K562 (cell line): ENCODE data around the gene PRPF6.

Experiments
- BCLAF1 ChIP-seq, 2 experiments: fragments of 450-650 bp in 1 of 2; IDR thresholded peaks; 2 replicates each; pipeline ENCODE4 v1.6.1; 2011 to 2017; ENCODE audit warnings: low read depth in 2 of 2, antibody characterized with exemption in 1 of 2, borderline replicate concordance in 1 of 2, low read length in 1 of 2, mild to moderate bottlenecking in 1 of 2, mixed read lengths in 1 of 2; ENCODE audit not compliant: control insufficient read depth in 1 of 2
- FOXM1 ChIP-seq, 2 experiments: fragments of 450-650 bp in 1 of 2; sonication (generic) in 1 of 2; formaldehyde crosslinking in 1 of 2; IDR thresholded peaks; 2 replicates each; pipeline versions ENCODE4 v1.6.1 to v1.9.0; 2017 to 2022; ENCODE audit warnings: low read depth in 2 of 2, mild to moderate bottlenecking in 2 of 2, missing genetic modification reagents in 1 of 2, moderate library complexity in 1 of 2
- GMEB1 ChIP-seq: fragments of 250-450 bp; sonication (Bioruptor Pico); IDR thresholded peaks from 2 replicates; pipeline ENCODE4 v1.4.0; 2020; ENCODE audit warnings: mild to moderate bottlenecking
- HDAC1 ChIP-seq, 2 experiments: fragments of 450-650 bp; IDR thresholded peaks; 2 replicates each; pipeline ENCODE4 v1.6.1; 2016 to 2017; ENCODE audit warnings: inconsistent platforms in 1 of 2, mild to moderate bottlenecking in 1 of 2, moderate library complexity in 1 of 2
- HLTF ChIP-seq: fragments of 450-650 bp; IDR thresholded peaks from 2 replicates; pipeline ENCODE4 v1.6.1; 2016
- POLR2A ChIP-seq: fragments of 450-650 bp; conservative IDR thresholded peaks from 2 replicates; pipeline ENCODE4 v1.6.1; 2016
- SOX6 ChIP-seq: fragments of 450-650 bp; IDR thresholded peaks from 2 replicates; pipeline ENCODE4 v1.6.1; 2014; ENCODE audit warnings: mild to moderate bottlenecking
- SP2 ChIP-seq: IDR thresholded peaks from 2 replicates; pipeline ENCODE4 v1.6.1; 2011; ENCODE audit warnings: mild to moderate bottlenecking, low read depth, low read length, moderate library complexity; ENCODE audit not compliant: poor library complexity, severe bottlenecking; ENCODE audit errors: extremely low read depth
- SRSF1 ChIP-seq: fragments of 200-400 bp; formaldehyde crosslinking; IDR thresholded peaks from 2 replicates; pipeline ENCODE4 v1.6.1; 2017; ENCODE audit warnings: mild to moderate bottlenecking, low read depth, low read length, moderate library complexity
- TCF7 ChIP-seq: sonication (generic); IDR thresholded peaks from 2 replicates; pipeline ENCODE4 v1.6.1; 2016; ENCODE audit warnings: antibody characterized with exemption, borderline replicate concordance
- ZC3H4 ChIP-seq: sonication (generic); formaldehyde crosslinking; IDR thresholded peaks from 2 replicates; pipeline ENCODE4 v1.9.0; 2021; ENCODE audit warnings: missing genetic modification reagents, borderline replicate concordance
- ZNF830 ChIP-seq: fragments of 250-450 bp; sonication (Bioruptor Pico); IDR thresholded peaks from 2 replicates; pipeline ENCODE4 v1.5.0; 2021; ENCODE audit warnings: mild to moderate bottlenecking
- TF ChIP-seq, protein P1 (sequence below), 2 experiments: fragments of 450-650 bp in 1 of 2; sonication (generic) in 1 of 2; formaldehyde crosslinking in 1 of 2; IDR thresholded peaks in 1 of 2; conservative IDR thresholded peaks in 1 of 2; 2 replicates each; pipeline versions ENCODE4 v1.6.1 to v1.8.1; 2016 to 2023; ENCODE audit warnings: mild to moderate bottlenecking in 2 of 2, moderate library complexity in 2 of 2, inconsistent platforms in 1 of 2, missing genetic modification reagents in 1 of 2
- TF ChIP-seq, protein P2 (sequence below), 2 experiments: fragments of 200-800 bp in 1 of 2; sonication (Bioruptor generic) in 1 of 2; sonication (generic) in 1 of 2; formaldehyde crosslinking in 1 of 2; IDR thresholded peaks in 1 of 2; conservative IDR thresholded peaks in 1 of 2; 2 replicates each; pipeline versions ENCODE4 v1.5.0 to v1.6.1; 2016 to 2020; ENCODE audit warnings: missing compliant biosample characterization in 1 of 2, missing genetic modification characterization in 1 of 2, missing genetic modification reagents in 1 of 2

DNA sequence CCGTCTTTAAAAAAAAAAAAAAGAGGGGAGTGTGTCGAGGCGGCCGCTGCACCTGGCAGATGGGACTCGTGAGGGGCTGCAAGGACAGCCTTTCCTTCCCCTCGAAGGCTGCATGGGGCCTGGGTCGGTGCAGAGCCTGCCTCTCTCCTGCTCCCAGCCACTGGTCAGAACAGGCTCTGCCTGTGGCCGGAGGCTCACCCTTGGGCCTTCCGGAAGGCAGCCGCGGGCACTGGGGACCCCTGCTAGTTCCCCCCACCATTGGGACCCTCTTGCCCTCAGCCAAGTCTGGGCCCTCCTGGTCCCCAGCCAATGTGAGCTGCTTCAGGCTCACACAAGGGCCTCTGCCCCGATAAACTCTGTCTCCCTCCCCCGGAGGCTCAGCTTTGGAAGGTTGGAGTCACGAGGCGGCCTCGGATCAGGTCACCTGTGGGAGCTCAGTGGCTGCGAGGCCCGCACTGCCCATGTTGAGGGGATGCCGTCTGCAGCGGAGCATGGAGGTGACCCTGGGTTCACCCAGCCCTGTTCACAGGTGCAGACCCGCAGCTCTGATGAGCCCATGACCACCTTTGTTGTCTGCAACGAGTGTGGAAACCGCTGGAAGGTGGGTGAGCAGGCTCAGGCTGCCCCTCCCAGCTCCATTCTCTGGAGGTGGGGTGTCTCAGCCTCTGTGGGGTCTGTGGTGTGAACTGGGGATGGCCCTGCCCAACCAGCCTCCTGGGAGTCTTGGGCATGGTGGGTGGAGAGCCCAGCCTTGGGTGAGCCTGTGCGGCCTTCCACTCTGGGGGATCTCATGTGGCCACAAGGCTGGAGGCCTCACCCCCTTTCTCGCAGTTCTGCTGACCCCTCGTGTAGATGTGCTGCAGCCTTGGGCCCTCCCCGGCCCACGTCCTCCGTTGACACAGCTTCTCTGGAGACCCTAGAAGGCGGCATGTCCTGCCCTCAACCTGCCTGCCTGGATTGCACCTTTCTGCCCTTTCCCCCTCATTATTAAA, 90.7 kb downstream of the PRPF6 start:
- TF ChIP-seq SOX6 (no peak), BCLAF1 (IDR thresholded peaks at IDR 0.05; ENCODE audit: borderline replicate concordance in 1 of 2, control insufficient read depth in 1 of 2, low read depth in 2 of 2, low read length in 1 of 2) (no peak), FOXM1 (IDR thresholded peaks at IDR 0.05; ENCODE audit: low read depth) (no peak), FOXM1 (CRISPR knock-in tag; IDR thresholded peaks at IDR 0.05; ENCODE audit: low read depth) (no peak), POLR2A (no peak), HLTF (no peak), SP2 (no peak), TCF7 (no peak), SRSF1 (no peak), HDAC1 (IDR thresholded peaks at IDR 0.05) (no peak), GMEB1 (no peak), ZC3H4 (no peak), ZNF830 (CRISPR knock-in tag) (no peak)
- TF ChIP-seq, protein P1, sequence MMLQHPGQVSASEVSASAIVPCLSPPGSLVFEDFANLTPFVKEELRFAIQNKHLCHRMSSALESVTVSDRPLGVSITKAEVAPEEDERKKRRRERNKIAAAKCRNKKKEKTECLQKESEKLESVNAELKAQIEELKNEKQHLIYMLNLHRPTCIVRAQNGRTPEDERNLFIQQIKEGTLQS (IDR thresholded peaks at IDR 0.05) = no peak
- TF ChIP-seq, protein P1 (CRISPR knock-in tag; conservative IDR thresholded peaks at IDR 0.05) = no peak
- TF ChIP-seq, protein P2, sequence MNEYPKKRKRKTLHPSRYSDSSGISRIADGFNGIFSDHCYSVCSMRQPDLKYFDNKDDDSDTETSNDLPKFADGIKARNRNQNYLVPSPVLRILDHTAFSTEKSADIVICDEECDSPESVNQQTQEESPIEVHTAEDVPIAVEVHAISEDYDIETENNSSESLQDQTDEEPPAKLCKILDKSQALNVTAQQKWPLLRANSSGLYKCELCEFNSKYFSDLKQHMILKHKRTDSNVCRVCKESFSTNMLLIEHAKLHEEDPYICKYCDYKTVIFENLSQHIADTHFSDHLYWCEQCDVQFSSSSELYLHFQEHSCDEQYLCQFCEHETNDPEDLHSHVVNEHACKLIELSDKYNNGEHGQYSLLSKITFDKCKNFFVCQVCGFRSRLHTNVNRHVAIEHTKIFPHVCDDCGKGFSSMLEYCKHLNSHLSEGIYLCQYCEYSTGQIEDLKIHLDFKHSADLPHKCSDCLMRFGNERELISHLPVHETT (CRISPR knock-in tag; conservative IDR thresholded peaks at IDR 0.05 in 1 of 2, IDR thresholded peaks at IDR 0.05 in 1 of 2) = no peak
